GM23338 (cell line): ENCODE results near the gene ANKRD44. TPM values are rescaled to one million over a fixed set of nuclear protein-coding genes. Genes with fewer than 3 reads are reported as not detected.

Experiments used
- ATAC-seq: fragments of 200-7000 bp; cut with Tn5 transposase; 3 replicates; pipeline ENCODE4 v1.9.1; 2020
- DNase-seq: peaks from one replicate; pipeline ENCODE4 v3.0.0-alpha.2; 2015; ENCODE audit warnings: low spot score
- H2AFZ ChIP-seq: fragments of 200-600 bp; sonication (generic); 2 replicates; pipeline ENCODE4 v1.8.0; 2016; ENCODE audit warnings: antibody characterized with exemption, mild to moderate bottlenecking, moderate library complexity
- H3F3A ChIP-seq: fragments of 200-600 bp; sonication (generic); replicated peaks from 2 replicates; pipeline ENCODE4 v1.8.0; 2017; ENCODE audit warnings: antibody characterized with exemption, mixed run types, low read depth
- H3K27ac ChIP-seq: fragments of 200-600 bp; sonication (generic); 2 replicates; pipeline ENCODE4 v1.6.1; 2016; ENCODE audit warnings: low read depth
- H3K27me3 ChIP-seq: fragments of 200-600 bp; sonication (generic); 2 replicates; pipeline ENCODE4 v1.8.0; 2016; ENCODE audit warnings: mild to moderate bottlenecking, mixed run types, moderate library complexity; ENCODE audit not compliant: insufficient read depth
- H3K36me3 ChIP-seq: fragments of 200-600 bp; sonication (generic); 2 replicates; pipeline ENCODE4 v1.8.0; 2016; ENCODE audit warnings: mild to moderate bottlenecking; ENCODE audit not compliant: insufficient read depth
- H3K4me1 ChIP-seq: fragments of 200-600 bp; sonication (generic); 2 replicates; pipeline ENCODE4 v1.8.0; 2016; ENCODE audit warnings: mild to moderate bottlenecking, moderate library complexity; ENCODE audit not compliant: insufficient read depth
- H3K4me2 ChIP-seq: fragments of 200-600 bp; sonication (generic); 2 replicates; pipeline ENCODE4 v1.7.1; 2017; ENCODE audit warnings: mixed run types
- H3K4me3 ChIP-seq: fragments of 200-600 bp; sonication (generic); 2 replicates; pipeline ENCODE4 v1.6.1; 2016; ENCODE audit warnings: mixed run types
- H3K79me2 ChIP-seq: fragments of 200-600 bp; sonication (generic); replicated peaks from 2 replicates; pipeline ENCODE4 v1.8.0; 2017; ENCODE audit warnings: mild to moderate bottlenecking; ENCODE audit not compliant: insufficient read depth
- H3K9me2 ChIP-seq: fragments of 200-600 bp; sonication (generic); 2 replicates; pipeline ENCODE4 v1.8.0; 2017; ENCODE audit not compliant: insufficient read depth
- H4K20me1 ChIP-seq: fragments of 200-600 bp; sonication (generic); replicated peaks from 2 replicates; pipeline ENCODE4 v1.8.0; 2017; ENCODE audit warnings: mild to moderate bottlenecking; ENCODE audit not compliant: insufficient read depth
- H3K27ac Mint-ChIP-seq: 2 replicates; pipeline ENCODE4 v1.8.0; 2020; ENCODE audit warnings: inconsistent platforms, mild to moderate bottlenecking, moderate library complexity, mixed read lengths
- H3K27me3 Mint-ChIP-seq: 3 replicates; pipeline ENCODE4 v1.8.0; 2022; ENCODE audit warnings: low read depth, mild to moderate bottlenecking, moderate library complexity, mixed read lengths, inconsistent platforms; ENCODE audit not compliant: insufficient read depth, poor library complexity
- H3K36me3 Mint-ChIP-seq: 3 replicates; pipeline ENCODE4 v1.8.0; 2021; ENCODE audit warnings: low read depth, mild to moderate bottlenecking, inconsistent platforms, moderate library complexity, mixed read lengths
- H3K4me1 Mint-ChIP-seq: 3 replicates; pipeline ENCODE4 v1.8.0; 2020; ENCODE audit warnings: mild to moderate bottlenecking, inconsistent platforms, mixed read lengths
- H3K4me3 Mint-ChIP-seq: 3 replicates; pipeline ENCODE4 v1.8.0; 2021; ENCODE audit warnings: moderate library complexity, mild to moderate bottlenecking, inconsistent platforms, mixed read lengths
- H3K9me3 Mint-ChIP-seq: 3 replicates; pipeline ENCODE4 v1.8.0; 2020; ENCODE audit warnings: moderate library complexity, mild to moderate bottlenecking, inconsistent platforms, mixed read lengths
- CREB1 ChIP-seq: fragments of 250-450 bp; sonication (Bioruptor Pico); IDR thresholded peaks from 2 replicates; pipeline ENCODE4 v1.5.0; 2020; ENCODE audit warnings: low read depth, mild to moderate bottlenecking, moderate library complexity
- CTCF ChIP-seq, 2 experiments: fragments of 200-600 bp in 1 of 2; sonication (generic) in 1 of 2; conservative IDR thresholded peaks; 2 replicates each; pipeline versions ENCODE4 v1.5.1 to v1.6.1; 2016 to 2017; ENCODE audit warnings: antibody characterized with exemption in 2 of 2, low read depth in 2 of 2, mild to moderate bottlenecking in 2 of 2, moderate library complexity in 1 of 2
- ETS1 ChIP-seq: IDR thresholded peaks from 2 replicates; pipeline ENCODE4 v1.6.1; 2016; ENCODE audit warnings: antibody characterized with exemption
- EZH2 ChIP-seq: fragments of 200-600 bp; sonication (generic); IDR thresholded peaks from one replicate; pipeline ENCODE4 v1.8.0; 2017; ENCODE audit warnings: antibody characterized with exemption, mild to moderate bottlenecking, low read depth; ENCODE audit not compliant: unreplicated experiment
- EZH2phosphoT487 ChIP-seq: fragments of 200-600 bp; sonication (generic); IDR thresholded peaks from one replicate; pipeline ENCODE4 v1.8.1; 2018; ENCODE audit warnings: antibody characterized with exemption; ENCODE audit not compliant: unreplicated experiment
- JUNB ChIP-seq: IDR thresholded peaks from one replicate; pipeline ENCODE4 v1.6.1; 2016; ENCODE audit warnings: antibody characterized with exemption; ENCODE audit not compliant: unreplicated experiment
- NANOG ChIP-seq: IDR thresholded peaks from 2 replicates; pipeline ENCODE4 v1.6.1; 2016; ENCODE audit warnings: antibody characterized with exemption, borderline replicate concordance
- POLR2AphosphoS5 ChIP-seq: IDR thresholded peaks from 2 replicates; pipeline ENCODE4 v1.6.1; 2016; ENCODE audit warnings: antibody characterized with exemption, low read depth
- REST ChIP-seq: IDR thresholded peaks from one replicate; pipeline ENCODE4 v1.6.1; 2018; ENCODE audit warnings: antibody characterized with exemption; ENCODE audit not compliant: unreplicated experiment
- STAT1 ChIP-seq: IDR thresholded peaks from one replicate; pipeline ENCODE4 v1.6.1; 2016; ENCODE audit warnings: antibody characterized with exemption; ENCODE audit not compliant: unreplicated experiment
- ZNF114 ChIP-seq: fragments of 250-450 bp; sonication (Bioruptor Pico); IDR thresholded peaks from 2 replicates; pipeline ENCODE4 v1.5.0; 2020; ENCODE audit warnings: mild to moderate bottlenecking, moderate library complexity
- ZNF331 ChIP-seq: fragments of 250-450 bp; sonication (Bioruptor Pico); IDR thresholded peaks from 2 replicates; pipeline ENCODE4 v1.5.0; 2020; ENCODE audit warnings: low read depth, mild to moderate bottlenecking, moderate library complexity
- ZNF462 ChIP-seq: fragments of 250-450 bp; sonication (Bioruptor Pico); IDR thresholded peaks from 2 replicates; pipeline ENCODE4 v1.5.0; 2020; ENCODE audit warnings: mild to moderate bottlenecking, moderate library complexity
- polyA plus RNA-seq: library from polyadenylated mRNA; unstranded; fragments of >200 nt; fragmentation: Nextera tagmentation; extraction: Ambion mirVana; gene quantifications from 2 replicates; pipeline ENCODE4 v1.2.1, GENCODE V29; 2016
- total RNA-seq: library from RNA; depleted of rRNA; stranded (reverse); fragments of >200 nt; shearing (Covaris generic); gene quantifications from 2 replicates; pipeline ENCODE4 v1.2.3, GENCODE V29; 2014

Gene ANKRD44
- total and polyA plus RNA-seq, 2 experiments from 2014 or later: 0.44 to 0.56 TPM

GRCh38 chr2:197276156-197276555 lies 34.4 kb downstream of the ANKRD44 start:
- TF ChIP-seq EZH2 (no peak), ETS1 (no peak), STAT1 (no peak), ZNF114 (CRISPR knock-in tag) (no peak), CTCF (conservative IDR thresholded peaks at IDR 0.05; ENCODE audit: low read depth in 2 of 2) (no peak), CREB1 (CRISPR knock-in tag) (no peak), ZNF462 (CRISPR knock-in tag) (no peak), EZH2phosphoT487 (no peak), JUNB (no peak), ZNF331 (no peak), POLR2AphosphoS5 (no peak), NANOG (no peak), REST (no peak)
- H3K4me1 ChIP-seq: no peaks in the 10 kb centered on the region
- no peaks in the 10 kb centered on the region for H3K27me3 ChIP-seq
- H3K4me2 ChIP-seq: no peak overlapping the region
- peaks cover 4% of the 10 kb centered on the region; the same call in 1 of the 3 replicates for H3K4me1 Mint-ChIP-seq
- H3K36me3 Mint-ChIP-seq: no peaks in the 10 kb centered on the region
- no peak overlapping the region for H3K4me3 Mint-ChIP-seq
- no peaks in the 10 kb centered on the region for H3K79me2 ChIP-seq
- H3K36me3 ChIP-seq: no peaks in the 10 kb centered on the region
- no peaks in the 10 kb centered on the region for H3K27me3 Mint-ChIP-seq
- no peak overlapping the region for H3K27ac ChIP-seq
- no peaks in the 10 kb centered on the region for H4K20me1 ChIP-seq
- no peak for ATAC-seq
- H2AFZ ChIP-seq: no peak overlapping the region
- H3K9me2 ChIP-seq: no peaks in the 10 kb centered on the region
- no peak for DNase-seq
- H3K9me3 Mint-ChIP-seq: no peaks in the 10 kb centered on the region
- no peak overlapping the region for H3K27ac Mint-ChIP-seq
- no peaks in the 10 kb centered on the region for H3F3A ChIP-seq
- H3K4me3 ChIP-seq: no peak overlapping the region
